HG02588 (cell line): ENCODE data around the gene CAMKMT.

Source experiments
- ATAC-seq: cut with Tn5 transposase; IDR thresholded peaks from one replicate; pipeline ENCODE4 v1.9.1; 2021; ENCODE audit warnings: mild to moderate bottlenecking, moderate library complexity; ENCODE audit not compliant: unreplicated experiment

Gene CAMKMT

DNA sequence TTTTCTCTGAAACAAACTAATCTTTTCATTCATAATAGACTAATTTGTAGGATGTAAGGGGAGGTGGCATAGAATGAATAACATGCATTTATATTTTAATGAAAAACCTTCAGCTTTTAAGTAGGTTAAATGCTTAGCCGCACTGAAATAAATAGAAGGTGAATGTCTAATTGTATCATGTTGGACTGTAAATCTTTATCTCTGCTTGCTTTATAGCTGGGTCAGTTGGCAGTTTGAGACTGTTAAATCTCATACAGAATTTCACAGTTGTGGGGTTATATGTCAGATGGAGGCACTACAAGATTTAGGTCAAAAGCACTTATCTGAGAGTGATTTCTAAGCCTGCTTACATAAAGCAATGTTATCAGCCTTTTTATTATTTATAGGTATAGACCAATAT, 405.0 kb downstream of the CAMKMT start:
- no peak for ATAC-seq

DNA sequence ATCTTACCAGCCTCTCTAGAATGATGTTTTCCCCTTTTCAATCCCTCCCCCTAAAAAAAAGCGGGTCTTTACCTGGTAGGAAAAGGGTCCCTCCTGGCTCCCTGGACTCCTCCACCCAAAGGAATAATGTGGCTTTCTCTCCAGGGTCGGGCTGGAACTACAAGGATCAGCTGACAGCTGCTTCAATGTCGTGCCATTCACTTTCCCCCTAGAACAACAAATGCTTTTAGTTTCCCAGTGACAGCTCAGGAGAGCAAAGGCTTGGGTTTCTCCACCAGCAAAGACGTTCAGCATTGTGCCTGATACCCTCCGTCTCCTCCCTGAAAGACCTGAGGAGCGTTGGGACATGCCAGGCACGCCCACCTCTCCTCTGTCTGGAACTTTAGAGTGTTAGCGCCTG, 405.9 kb downstream of the CAMKMT start:
- no peak for ATAC-seq

DNA sequence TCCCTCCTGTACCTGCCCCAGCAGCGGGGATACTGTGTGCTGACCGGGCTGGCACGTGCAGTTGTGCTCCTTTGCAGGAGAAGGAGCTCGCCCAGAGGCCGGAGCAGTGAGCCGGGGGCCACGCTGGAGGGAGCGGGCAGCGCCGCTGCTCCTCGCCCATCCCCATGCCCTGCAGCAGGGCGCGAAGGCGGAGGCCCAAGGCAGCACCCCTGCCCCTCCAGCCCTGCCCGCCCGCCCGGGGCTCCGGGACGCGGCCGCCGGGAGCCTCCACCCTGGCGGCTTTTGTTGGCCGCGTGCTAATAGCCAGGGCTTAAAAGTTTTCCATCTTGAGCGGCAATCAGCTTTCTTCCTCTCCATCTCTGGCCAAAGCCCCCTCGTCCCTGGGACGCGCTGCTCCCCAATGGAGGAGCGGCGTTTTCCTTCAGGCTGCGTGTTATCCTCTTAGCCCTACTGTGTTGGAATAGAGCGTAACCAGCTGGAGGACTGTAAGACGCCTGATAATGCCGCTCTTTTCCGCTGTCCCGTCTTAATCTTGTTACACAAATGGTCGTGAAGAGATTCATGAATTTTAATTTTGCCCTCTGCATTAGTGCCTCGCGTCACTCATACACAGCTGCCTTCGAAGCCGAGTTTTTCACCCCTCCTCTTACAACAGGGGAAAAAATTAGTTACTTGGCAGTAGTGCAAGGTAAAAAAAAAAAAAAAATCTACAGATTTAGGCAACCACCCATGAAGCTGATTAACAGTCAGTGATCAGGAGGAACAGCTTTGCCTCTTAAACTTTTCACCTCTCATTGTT, 406.9 kb downstream of the CAMKMT start:
- no peak for ATAC-seq

- no peak for ATAC-seq
These were observed 407.7 kb downstream of the CAMKMT start for GRCh38 chr2:44769349-44770011.

GRCh38 chr2:44770221-44771195, 408.8 kb downstream of the CAMKMT start:
- no peak for ATAC-seq

DNA sequence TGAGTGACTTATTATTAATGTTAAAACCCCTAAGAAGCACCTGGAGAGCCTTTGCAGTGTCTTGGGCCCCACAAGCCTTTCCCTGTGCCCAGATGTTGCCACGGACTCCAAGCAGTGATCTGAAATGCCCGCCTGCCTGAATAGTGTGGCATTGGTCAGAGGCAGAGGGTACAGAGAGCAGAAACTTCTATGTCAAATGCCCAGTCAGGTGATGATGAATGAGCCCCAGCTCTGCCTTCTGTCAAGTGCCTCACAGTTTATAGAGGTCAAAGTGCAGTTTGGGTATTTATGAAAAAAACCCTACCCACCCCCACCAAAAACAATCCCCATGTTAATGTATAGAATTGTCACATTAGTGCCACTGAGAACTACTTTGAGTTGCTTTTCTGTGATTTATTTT, 409.8 kb downstream of the CAMKMT start:
- no peak for ATAC-seq

DNA sequence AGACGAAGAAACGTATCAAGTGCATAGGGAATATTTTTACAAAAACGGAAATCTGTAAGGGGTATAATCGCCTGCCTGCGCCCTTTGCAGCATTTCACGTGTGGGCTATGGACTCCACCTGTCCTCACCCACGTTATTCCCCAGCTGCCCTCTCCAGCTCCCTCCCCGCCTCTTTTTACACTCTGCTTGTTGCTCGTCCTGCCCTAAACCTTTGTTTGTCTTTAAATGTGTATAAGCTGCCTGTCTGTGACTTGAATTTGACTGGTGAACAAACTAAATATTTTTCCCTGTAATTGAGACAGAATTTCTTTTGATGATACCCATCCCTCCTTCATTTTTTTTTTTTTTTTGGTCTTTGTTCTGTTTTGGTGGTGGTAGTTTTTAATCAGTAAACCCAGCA, 410.4 kb downstream of the CAMKMT start:
- ATAC-seq, result no peak

DNA sequence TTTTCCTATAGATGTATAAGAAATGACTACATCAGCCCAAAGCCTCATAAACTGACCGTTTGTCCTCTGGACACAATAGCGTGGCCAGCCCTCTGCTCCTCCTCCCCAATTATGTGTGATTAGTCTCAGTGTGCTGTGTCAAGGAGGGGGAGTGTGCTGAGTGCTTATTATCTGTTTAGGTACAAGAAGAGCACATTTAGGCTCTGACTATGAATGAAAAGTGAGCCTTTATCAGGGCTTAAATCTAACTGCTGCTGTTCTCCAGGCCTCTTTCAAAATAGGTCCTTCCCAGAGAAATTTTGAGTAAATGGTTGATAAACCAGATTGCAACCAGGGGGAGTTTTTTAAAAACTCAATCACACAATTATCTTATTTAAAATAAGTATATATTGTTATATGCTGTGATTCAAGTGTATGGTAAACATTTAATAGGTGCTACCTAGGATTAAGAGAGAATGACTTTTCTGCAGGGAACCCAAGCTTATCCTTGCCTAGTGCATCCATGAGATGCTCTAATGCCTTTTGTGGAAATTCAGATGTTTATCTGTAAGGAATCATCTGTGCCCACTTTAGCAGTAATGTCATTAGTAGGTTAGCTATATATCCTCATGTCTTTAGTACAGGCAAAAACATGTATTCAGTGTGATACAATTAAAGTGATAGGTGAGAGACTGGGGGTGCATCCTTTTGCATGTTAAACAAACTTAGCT, 411.1 kb downstream of the CAMKMT start:
- ATAC-seq, result no peak

DNA sequence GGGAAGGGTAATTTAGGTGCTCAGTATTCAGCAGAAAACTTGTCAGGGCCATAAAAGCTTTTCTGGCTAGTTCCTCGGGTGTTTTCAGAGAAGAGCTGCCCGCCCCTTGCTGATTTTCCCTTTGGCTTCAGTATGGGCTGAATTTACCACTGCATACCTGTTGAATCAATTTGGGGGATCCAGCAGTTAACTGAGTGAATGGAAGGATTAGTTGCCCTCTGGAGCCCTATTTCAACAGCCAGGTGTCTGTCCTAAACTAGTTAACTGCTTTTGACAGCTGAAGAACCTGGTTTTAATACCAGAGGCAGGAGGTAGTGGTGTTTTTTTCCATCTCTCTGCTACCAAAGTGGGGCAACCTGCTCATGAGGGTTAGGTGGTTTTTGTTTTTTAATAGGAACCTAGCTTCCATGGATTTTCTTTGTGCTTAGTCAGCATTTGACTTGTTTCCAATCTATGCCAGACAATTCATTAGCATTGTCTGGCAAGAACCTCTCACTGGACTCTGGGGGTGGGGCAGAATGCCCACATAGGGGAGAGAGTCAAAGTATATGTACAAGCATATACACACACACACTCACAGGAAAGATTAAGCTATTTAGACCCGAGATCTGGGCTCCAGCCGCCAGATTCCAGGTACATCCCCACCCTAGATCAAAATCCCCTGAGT, 413.2 kb downstream of the CAMKMT start:
- no peak for ATAC-seq

- no peak for ATAC-seq
These were observed 415.3 kb downstream of the CAMKMT start for GRCh38 chr2:44777036-44777435.

- ATAC-seq, result no peak
These were observed 415.8 kb downstream of the CAMKMT start for GRCh38 chr2:44777537-44777936.

DNA sequence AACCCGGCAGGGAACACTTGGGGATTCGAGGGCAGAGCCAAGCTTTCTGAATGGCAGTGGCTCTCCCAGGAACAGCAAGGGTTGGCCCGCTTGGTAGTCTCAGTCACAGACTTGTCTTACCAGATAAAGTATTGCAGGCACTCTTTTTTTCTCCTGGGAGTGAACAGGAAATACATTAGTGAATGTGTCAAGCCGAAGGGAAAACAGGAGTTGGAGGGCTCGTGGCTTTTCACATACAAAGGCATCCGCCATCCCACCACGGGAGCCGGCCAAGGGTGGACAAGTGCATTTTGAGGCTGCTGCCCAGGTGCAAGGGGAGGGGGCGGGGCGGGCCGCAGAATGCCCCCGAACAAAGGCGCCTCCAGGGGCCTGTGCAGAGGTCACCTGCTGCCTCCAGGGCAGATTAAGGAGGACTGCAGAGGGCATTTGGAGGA, 416.5 kb downstream of the CAMKMT start:
- peak; percentile 46 for ATAC-seq

DNA sequence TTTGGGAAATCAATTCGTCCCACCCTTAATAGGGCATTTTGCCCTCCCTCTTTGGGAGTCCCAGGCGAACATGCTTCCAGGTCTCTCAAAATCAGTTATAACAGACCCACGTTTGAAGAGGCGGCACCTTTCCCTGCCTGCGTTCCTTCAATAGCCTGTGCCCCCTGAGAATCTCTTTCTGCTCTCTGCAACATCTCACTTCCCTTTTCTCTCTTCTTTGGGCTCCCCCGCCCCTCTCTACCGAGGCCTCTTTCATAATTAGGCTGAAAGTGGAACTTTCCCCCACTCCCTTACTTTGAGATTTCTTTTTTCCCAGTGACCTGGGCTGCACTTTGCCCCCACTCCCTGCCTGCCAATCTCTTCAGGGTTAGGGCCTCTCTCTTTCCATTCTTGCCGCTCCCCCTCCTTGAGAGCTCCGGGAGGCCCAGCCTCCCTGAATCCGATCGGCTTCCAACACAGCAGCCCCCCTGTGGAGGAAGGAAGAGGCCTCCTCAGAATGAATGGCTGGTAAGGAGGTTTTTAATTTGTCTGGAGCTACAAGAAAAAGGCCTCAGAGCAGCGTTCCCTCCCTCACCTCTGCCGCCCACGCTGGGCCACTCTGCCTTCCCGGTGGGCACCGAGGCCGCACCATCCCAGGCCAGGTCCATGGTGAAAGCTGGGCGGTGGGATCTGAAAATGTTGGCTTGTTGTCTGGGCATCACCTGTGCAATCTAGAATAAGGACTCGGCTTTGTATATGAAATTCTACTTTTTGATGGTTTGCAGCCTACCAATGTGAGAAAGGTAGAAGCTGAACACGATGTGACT, 417.1 kb downstream of the CAMKMT start:
- ATAC-seq, result peak; percentile 97

- ATAC-seq, result no peak
These were observed 418.0 kb downstream of the CAMKMT start for GRCh38 chr2:44779793-44780192.

DNA sequence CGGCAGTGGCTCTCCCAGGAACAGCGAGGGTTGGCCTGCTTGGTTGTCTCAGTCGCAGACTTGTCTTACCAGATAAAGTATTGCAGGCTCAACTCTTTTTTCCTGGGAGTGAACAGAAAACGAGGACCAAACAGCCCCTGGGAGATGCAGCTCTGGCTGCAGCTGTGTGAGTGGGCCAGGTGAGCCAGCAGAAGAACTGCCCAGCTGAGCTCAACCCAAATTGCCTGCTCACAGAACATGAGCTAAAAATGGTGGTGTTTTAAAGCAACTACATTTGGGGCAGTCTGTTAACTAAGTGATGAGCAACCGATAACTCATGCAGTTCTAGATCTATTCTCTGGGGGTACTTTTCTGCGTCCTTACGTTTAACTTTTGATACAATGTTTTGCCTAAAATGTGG, 418.7 kb downstream of the CAMKMT start:
- ATAC-seq, result no peak

DNA sequence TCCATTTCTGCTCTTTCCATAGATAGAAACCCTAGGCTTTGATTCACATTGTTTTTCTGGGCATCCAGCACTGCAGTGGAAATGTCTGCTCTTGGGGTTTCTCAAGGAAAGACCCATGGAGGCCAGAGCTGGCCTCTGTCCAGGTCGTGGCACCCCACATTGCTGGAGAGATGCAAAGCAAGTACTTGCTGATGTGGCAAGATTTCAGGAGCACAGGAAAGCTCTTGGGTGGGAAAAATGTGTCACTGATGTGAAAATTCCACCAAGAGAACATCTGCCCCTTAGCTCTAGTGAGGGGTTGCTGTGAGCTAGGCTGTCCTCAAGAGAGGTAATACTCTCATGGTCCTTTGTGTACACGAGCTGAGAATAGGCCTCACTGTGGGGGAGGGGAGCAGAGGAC, 423.7 kb downstream of the CAMKMT start:
- ATAC-seq, result no peak

- ATAC-seq, result no peak
These were observed 424.5 kb downstream of the CAMKMT start for GRCh38 chr2:44786045-44786816.

- no peak for ATAC-seq
These were observed 425.1 kb downstream of the CAMKMT start for GRCh38 chr2:44786817-44787214.

DNA sequence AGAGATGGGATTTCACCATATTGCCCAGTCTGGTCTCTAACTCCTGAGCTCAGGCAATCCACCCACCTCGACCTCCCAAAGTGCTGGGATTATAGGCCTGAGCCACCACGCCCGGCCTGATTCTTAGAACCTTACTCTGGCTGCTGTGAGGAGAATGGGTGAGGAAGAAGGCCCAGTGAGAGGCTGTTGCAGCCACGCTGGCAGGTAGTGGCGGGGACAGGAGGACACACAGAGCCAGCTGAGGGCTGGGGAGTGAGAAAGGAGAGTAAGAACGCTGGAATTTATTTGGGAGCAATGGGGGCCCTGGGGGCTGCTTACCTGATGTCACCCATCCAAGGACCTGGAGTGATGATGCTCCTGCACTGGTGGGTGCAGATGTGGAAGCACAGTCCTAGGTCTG, 425.9 kb downstream of the CAMKMT start:
- ATAC-seq, result no peak
